A549 (cell line): Measurements from ENCODE around the gene GRAMD2A.

Experiments
- EP300 ChIP-seq, 2 experiments: fragments of >200 bp; sonication (Bioruptor Twin); formaldehyde crosslinking; IDR thresholded peaks; 2 replicates in 1 of 2; 3 replicates in 1 of 2; pipeline ENCODE4 v1.6.1; 2016 to 2017
- ESRRA ChIP-seq: fragments of 150-350 bp; IDR thresholded peaks from 2 replicates; pipeline ENCODE4 v1.6.1; 2014; ENCODE audit warnings: mild to moderate bottlenecking, low read length, borderline replicate concordance
- KDM5A ChIP-seq: fragments of 200-600 bp; sonication (generic); IDR thresholded peaks from 2 replicates; pipeline ENCODE4 v1.6.1; 2016; ENCODE audit warnings: antibody characterized with exemption, mild to moderate bottlenecking
- MAZ ChIP-seq: fragments of 150-350 bp; IDR thresholded peaks from 2 replicates; pipeline ENCODE4 v1.6.1; 2014; ENCODE audit warnings: antibody characterized with exemption, low read depth, low read length, borderline replicate concordance
- RFX5 ChIP-seq: fragments of 450-650 bp; IDR thresholded peaks from 2 replicates; pipeline ENCODE4 v1.7.1; 2014; ENCODE audit warnings: antibody characterized with exemption, mild to moderate bottlenecking, moderate library complexity
- RNF2 ChIP-seq: fragments of 200-600 bp; sonication (generic); IDR thresholded peaks from 2 replicates; pipeline ENCODE4 v1.6.1; 2016; ENCODE audit warnings: low read depth, mild to moderate bottlenecking, antibody characterized with exemption, moderate library complexity, borderline replicate concordance
- TF ChIP-seq, protein P1 (sequence below): fragments of >200 bp; sonication (Bioruptor Twin); formaldehyde crosslinking; IDR thresholded peaks from 3 replicates; pipeline ENCODE4 v1.5.1; 2016
- TF ChIP-seq, protein P2 (sequence below): fragments of 250-450 bp; sonication (Bioruptor Pico); IDR thresholded peaks from 2 replicates; pipeline ENCODE4 v1.5.0; 2021; ENCODE audit warnings: mild to moderate bottlenecking, moderate library complexity, borderline replicate concordance

DNA sequence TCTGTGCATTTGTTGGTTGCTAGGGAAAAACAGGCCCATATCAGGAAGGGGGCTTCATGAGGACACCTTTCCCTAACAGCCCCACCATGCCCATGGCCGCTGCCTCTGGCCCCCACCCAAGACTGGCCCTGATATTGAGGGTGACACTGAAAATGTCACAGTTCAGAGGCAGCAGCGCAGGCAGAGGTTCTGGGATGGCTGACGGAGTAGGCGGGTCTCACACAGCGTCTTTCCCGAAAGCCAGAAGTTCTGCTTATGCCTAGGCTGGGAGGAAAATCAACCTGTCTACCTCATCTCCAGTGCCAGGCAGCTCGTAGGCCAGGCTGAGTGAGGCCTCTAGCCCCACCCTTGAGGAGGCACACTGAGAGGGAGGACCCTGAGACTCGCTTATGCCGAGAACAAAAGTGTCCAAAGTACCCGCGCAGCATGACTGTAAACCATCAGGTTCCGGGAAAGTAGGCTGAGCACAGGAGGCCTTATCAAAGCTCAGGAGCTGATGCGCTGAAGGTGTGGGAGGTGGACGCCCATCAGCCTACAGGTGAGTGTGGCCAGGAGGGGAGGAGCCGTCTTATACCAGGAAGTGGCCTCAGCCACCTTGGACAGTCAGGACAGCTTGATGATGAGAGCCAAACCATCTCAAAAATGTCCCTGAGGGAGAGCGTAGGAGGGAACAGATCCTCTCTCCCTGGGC, 27.5 kb downstream of the GRAMD2A start:
- TF ChIP-seq RFX5, result no peak
- no peak for TF ChIP-seq ESRRA
- no peak for TF ChIP-seq EP300 (IDR thresholded peaks at IDR 0.05)
- TF ChIP-seq, protein P1, sequence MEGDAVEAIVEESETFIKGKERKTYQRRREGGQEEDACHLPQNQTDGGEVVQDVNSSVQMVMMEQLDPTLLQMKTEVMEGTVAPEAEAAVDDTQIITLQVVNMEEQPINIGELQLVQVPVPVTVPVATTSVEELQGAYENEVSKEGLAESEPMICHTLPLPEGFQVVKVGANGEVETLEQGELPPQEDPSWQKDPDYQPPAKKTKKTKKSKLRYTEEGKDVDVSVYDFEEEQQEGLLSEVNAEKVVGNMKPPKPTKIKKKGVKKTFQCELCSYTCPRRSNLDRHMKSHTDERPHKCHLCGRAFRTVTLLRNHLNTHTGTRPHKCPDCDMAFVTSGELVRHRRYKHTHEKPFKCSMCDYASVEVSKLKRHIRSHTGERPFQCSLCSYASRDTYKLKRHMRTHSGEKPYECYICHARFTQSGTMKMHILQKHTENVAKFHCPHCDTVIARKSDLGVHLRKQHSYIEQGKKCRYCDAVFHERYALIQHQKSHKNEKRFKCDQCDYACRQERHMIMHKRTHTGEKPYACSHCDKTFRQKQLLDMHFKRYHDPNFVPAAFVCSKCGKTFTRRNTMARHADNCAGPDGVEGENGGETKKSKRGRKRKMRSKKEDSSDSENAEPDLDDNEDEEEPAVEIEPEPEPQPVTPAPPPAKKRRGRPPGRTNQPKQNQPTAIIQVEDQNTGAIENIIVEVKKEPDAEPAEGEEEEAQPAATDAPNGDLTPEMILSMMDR, result no peak
- no peak for TF ChIP-seq KDM5A
- no peak for TF ChIP-seq MAZ
- TF ChIP-seq RNF2, result no peak
- TF ChIP-seq, protein P2, sequence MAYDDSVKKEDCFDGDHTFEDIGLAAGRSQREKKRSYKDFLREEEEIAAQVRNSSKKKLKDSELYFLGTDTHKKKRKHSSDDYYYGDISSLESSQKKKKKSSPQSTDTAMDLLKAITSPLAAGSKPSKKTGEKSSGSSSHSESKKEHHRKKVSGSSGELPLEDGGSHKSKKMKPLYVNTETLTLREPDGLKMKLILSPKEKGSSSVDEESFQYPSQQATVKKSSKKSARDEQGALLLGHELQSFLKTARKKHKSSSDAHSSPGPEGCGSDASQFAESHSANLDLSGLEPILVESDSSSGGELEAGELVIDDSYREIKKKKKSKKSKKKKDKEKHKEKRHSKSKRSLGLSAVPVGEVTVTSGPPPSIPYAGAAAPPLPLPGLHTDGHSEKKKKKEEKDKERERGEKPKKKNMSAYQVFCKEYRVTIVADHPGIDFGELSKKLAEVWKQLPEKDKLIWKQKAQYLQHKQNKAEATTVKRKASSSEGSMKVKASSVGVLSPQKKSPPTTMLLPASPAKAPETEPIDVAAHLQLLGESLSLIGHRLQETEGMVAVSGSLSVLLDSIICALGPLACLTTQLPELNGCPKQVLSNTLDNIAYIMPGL (CRISPR knock-in tag), result no peak
